KBM-7 (cell line): ENCODE results near the gene POLD1.
"Not testable (repeated sequence)": the region's sequence is repeated elsewhere in the genome, so short reads cannot be mapped to it uniquely, and the experiment has no call there.

Source experiments
- DNase-seq: peaks from one replicate; pipeline ENCODE4 v3.0.0-alpha.2; 2015
- in situ Hi-C: fragments of 300-500 bp; cut with MboI; formaldehyde crosslinking; loops from 2 replicates; pipeline ENCODE4 v1.14.3; 2020; ENCODE audit warnings: low sequenced_read_pairs, low pct_unique_long_range_greater_than_20kb, mixed read lengths

The POLD1 gene

DNA sequence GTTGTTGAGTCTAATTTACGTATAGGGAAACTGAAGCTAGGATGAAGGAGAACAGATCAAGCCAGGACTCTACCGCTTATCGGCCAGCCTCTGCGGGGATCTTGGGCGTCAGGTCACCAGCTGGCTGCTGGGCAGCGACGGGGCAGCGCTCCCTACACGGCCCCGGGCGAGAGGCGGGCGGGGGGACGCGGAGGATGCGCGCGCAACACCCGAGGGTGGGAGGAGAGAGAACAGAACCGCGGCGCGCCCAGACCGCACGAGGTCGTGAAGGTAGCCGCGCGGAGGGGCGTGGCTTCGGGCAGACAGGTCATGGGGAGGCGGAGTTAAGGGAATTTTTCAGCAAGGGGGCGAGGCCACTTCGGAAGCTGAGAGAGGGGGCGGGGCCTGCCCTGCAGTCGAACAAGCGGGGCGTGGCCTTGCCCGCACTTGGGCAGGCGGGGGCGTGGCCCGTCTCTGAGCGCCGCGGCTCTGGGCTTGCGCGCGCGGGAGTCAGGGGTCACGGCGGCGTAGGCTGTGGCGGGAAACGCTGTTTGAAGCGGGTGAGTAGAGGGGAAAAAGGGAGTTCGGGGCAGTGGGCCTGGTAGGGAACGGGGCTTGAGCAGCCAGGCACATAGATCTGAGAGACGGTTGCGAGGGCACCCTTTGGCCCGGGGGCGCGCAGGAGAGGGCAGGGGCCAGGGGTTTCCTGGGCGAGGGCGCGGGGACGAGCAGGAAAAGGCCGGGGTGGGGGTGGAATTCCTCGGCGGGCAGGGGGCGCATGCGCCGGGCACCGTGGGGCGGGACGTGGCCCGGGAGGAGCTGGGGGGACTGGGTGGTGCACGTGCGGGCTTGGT, at the start of gene POLD1:
POLD1 (plus strand) TSS at position 496 of the 833 bp plus-strand sequence. CDS start 14,505 bp downstream, outside the sequence.
- peak; percentile 98 for DNase-seq
- in situ Hi-C loops: no loop called here

DNA sequence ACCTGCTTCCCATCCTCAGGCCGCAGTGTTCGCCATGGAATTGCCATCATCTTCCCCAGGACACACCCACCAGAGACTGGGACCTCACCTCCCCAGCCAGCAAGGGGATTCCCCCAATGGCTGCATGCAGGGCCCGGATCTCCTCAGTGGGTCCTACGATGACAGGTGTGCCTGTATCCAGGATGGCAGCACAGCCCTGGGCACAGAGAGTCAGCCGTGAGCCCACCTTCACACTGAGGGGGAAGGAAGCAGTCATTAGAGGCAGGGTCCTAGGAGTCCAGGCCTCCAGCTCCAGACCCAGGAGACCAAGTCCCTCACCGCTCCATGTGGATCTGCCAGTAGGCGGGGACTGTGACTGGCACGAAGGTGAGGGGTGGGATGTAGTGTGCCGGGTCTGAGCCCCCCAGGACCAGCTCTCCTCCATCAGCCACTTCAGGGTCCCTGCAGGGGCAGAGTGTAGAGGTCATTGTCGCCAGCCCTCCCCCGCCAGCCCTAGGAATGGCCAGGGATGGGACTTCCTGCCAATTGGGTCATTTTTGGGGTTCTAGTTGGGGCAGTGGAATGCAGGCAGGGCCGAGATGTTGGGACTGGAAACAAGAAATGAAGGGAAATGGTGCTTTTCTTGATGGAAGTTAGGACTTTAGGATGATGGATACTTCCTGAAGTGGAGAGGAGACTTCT, 49.3 kb upstream of the POLD1 start:
- in situ Hi-C loops: no loop called here
- DNase-seq: no peak

DNA sequence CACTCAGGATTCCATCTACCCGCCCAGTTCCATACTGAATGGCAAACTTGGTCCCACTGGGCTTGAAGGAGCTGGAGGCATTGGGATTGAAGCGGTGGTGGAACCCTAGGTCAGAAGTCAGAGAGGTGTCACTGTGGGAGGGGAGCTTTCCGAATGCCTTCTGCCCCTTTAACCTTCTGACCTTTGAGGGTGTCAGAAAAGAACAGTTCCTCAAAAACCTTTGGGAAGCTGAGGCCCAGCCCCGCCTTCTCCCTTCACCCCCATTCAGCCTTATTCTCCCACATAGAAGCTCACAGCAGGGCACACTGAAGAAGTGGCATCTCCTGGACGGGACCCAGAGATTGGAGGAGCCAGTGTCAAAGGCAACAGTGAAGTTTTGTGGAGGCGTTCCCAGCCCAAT, 47.1 kb upstream of the POLD1 start:
- DNase-seq, in situ Hi-C loops: not testable (repeated sequence)

DNA sequence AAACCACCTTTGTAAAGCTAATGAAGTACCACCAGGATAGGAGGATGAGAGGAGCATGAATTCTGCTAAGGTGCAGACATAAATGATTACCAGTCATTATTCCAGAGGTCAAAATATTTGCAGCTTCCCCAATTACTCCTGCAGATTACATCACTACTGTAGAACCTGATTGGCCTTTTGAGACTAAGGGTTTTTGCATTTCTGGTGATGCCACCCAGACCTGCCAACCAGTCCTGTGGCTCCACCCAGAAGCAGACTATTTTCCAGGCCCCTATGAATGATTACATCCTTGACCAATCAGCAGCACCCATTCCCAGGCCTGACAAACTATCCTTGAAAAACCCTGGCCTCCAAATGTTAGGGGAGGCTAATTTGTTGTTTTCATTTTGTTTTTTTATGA, 43.8 kb upstream of the POLD1 start:
- in situ Hi-C loops: no loop called here
- DNase-seq: no peak

DNA sequence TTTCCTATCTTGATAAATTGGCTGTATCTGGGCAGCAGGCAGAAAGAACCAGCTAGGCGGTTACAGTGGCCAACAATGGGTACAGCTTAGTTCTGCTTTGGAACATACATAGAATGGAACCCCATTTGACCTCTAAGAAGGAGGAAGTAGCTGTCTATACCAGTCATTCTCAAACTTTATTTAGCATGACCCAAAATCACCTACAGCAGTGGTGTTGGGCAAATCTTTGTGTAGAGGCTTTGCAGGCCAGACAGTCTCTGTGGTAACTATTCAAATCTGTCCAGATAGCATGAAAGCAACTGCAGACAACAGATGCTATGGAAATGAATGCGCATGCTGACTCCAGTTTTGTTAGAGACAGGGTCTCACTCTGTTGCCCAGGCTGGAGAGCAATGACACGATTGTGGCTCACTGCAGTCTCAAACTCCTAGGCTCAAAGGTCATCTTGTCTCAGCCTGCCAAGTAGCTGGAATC, 43.0 kb upstream of the POLD1 start:
- peak; percentile 38 for DNase-seq
- in situ Hi-C loops: no loop called here

DNA sequence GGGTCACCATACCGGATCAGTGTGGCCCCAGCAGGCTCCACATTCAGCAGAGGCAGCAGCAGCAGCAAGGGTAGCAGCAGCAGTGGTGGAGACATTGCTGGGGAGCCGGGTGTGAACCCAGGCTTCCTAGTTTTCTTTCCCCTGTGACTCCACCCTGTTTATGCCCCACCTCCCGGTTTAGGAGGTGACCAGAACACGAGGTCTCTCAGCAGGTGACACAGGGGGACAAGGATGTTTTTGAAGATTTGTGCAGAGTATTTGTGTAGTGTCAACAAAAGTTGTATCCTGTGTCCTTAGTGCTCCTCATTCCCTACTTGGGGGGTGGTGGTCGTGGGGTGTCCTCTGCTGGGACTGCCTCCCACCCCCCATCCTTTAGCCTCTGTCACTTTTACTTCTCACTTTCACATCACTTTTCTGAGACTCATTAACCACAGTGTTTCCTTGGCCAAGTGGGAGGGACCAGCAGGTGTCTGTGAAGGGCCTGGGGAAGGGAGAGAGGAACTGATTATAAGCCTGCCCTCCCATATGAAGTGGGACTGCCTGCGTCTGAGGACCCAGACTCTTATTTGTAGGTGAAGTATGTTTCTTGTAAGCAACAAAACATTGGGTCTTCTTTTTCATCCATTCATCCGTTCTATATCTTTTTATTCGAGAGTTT, 39.4 kb upstream of the POLD1 start:
- in situ Hi-C loops: no loop called here
- peak; percentile 26 for DNase-seq

DNA sequence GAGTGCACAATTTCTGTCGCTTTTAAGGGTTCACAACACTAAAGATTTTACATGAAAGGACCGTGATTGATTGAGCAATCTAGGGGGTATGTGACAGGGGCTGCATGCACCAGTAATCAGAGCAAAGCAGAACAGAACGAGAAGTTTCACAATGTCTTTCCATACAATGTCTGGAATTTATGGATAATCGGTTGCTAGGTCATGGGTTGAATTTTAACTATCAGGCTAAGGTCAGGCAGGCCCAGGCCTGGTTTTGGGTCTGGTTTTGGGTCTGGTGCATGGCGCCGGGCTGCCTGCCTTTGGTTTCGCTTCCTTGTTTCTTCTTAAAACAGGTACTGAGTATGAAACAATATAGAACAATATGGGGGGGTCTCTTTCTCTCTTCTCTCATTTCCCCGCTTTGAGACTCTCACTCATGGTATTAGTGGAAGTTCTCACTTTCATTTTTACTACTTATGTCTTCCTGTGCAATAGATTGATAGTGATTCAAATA, 37.0 kb upstream of the POLD1 start:
- in situ Hi-C loops, DNase-seq: not testable (repeated sequence)

DNA sequence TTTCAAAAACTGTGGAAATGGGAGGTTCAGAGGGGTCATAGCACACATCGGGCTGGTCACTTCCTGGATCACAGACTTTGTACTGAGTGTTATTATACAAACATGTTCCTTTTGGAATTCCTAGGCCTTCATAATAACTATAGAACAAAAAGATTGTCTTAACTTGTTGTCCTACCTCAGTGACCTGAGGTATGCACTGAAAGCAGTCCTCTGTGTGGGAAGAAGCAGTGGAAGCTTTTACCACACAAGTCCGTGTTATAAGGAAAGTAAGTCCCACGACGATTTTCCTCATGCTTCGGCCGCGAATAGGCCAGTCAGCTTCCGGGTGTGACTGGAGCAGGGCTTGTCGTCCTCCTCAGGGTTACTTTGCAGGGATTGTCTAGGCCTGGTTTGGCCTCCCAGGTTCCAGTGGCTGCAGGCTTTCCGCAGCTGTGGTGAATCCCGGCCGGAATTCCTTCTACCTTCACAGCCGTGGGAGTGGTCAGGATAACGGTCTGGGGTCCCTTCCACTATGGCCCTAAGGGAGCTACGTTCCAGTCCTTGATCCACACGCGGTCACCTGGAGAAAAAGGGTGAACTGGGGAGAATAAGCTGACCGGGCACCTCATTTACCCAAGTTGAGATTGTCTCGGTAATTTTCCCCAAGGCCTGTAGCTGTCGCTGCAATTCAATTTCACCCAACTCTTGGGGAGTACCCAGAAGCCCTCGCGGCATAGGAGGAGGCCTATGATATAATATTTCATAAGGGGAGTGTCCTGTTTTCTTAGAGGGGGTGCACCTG, 34.7 kb upstream of the POLD1 start:
- in situ Hi-C loops: loop anchor here (25.0 kb wide), 1 partner anchor 438 kb away; the partner anchor contains the start of gene ACP4

DNA sequence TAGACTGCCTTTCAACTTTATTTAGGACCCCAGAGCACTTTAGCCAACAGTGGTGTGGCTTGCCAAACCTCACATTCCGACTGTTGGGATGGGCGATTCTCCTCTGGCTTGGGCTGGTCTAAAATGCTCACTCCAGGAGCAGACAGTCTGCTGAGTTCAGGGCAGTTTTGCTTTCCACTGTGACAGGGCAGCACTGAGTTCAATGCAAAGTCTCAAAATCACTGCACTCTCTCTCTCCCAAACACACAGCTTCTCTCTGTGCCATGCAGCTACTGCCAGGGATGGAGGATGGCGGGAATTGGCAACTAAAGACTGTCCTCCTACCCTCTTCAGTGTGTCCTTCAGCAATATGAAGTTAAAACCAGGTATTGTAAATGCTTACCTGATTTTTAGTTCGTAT, 31.9 kb upstream of the POLD1 start:
- in situ Hi-C loops: loop anchor here (25.0 kb wide), 1 partner anchor 435 kb away; the partner anchor contains the start of gene ACP4
- no peak for DNase-seq

More for the DNA sequence above, 34.7 kb upstream of the POLD1 start:
- DNase-seq: no peak

DNA sequence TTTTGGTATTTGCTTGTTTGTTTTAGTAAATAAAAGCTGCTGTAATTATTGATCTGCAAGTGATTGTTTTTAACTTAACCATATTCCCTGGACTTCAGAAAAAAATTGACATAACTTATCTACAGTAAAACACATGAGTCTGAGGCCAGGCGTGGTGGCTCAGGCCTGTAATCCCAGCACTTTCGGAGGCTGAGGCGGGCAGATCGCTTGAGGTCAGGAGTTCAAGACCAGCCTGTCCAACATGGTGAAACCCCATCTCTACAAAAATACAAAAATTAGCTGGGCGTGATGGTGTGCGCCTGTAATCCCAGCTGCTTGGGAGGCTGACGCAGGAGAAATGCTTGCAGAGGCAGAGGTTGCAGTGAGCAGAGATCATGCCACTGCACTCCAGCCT, 30.7 kb upstream of the POLD1 start:
- in situ Hi-C loops: loop anchor here (25.0 kb wide), 1 partner anchor 434 kb away; the partner anchor contains the start of gene ACP4
- DNase-seq: not testable (repeated sequence)

DNA sequence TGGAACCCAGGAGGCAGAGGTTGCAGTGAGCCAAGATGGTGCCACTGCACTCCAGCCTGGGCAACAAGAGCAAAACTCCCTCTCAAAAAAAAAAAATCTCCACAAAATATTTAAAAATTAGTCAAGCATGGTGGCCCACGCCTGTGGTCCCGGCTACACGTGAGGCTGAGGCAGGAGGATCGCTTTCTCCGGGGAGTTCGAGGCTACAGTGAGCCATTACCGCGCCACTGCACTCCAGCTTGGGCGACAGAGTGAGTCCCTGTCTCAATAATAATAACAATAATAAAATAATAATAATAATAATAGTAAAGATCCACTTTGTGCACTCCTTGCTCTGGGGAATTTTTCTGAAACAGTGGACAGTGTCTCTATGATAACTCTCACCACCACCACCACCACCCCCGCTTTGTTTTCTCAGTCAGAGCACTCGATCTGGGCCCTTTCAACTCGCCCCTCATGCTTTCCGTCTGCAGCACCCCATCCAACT, 27.4 kb upstream of the POLD1 start:
- in situ Hi-C loops: loop anchor here (25.0 kb wide), 1 partner anchor 431 kb away; the partner anchor contains the start of gene ACP4
- DNase-seq: no peak

DNA sequence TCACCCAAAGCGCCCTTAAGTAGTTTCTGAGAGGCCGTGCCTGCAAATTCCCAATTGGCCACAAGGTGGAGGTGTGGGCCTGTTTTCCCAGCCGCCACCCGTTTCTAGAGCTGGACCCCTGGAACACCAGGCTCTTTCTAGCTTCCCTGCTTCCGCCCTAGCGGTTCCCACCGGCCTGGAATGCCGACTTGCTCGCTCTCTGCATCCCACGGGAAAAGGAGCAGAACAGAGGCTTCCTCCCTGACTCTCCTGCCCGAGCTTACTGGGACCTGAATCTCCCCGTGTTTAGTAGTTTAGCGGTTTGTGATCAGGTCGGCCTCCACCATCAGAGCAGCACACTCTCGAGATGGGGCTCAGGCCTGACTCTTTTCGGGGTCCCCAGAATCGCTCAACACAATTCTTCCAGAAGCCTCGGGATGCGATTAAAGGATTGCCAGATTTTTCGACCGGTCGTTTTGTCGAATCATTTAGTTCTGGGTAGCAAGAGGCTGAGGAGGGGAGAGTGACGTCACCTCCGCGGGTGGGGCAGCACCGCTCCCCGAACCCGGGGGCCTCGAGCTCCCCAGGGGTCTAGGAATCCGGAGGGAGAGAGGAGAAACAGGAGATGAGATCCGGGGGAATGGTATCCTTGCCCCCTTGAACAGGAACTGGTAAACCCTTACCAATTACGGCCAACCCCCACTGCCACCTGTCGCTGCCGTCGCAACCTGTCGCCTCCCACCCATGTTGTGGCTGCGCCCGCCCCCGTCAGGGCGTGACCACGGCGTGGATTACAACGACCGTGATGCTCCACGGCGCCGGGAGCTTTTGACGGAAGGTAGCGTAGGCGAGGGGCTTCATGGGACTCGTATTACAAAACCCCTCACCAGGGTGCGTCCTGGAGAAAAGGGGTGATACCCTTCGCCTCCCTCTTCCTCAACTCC, 26.7 kb upstream of the POLD1 start:
- peak; percentile 76 for DNase-seq
- in situ Hi-C loops: loop anchor here (25.0 kb wide), 1 partner anchor 430 kb away; the partner anchor contains the start of gene ACP4

DNA sequence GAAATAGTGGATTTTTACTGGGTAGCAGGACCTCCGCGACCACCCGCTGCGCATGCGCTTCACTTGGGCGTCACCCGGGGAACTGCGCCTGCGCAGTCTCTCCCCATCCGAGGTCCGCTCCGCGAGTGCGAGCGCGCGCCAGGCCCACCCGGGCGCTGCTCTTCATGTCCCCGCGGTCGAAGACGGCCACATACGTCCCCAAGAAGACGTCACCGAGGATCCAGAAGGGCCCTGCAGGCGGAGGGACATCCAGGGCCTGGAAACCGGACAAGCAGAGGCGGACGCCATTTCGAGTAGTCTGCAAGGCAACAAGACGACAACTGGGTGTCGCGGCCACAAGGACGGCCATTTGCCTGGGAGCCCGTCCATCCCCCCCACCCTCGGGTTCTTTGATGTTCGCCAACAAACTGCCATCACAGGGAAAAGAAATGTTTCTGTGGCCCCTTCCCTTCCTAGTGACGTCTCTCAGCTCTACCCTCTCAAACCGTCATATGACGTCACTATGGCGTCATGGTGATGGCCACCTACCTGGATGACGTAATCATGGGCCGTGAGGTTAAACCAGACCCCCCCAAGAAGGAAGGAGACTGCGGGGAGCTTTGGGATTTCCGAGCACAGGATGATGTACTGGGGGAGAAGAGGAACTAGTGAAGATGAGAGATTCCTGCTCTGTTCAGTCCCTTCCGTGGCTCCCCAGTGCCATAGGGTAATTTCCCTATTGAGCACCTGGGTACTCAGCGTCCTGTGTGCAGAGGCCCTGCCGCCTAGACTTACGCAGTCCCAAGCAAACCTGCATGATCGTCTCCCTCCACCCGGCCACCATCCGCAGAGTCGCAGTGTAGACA, 25.4 kb upstream of the POLD1 start:
- DNase-seq: no peak
- in situ Hi-C loops: loop anchor here (25.0 kb wide), 1 partner anchor 429 kb away; the partner anchor contains the start of gene ACP4

DNA sequence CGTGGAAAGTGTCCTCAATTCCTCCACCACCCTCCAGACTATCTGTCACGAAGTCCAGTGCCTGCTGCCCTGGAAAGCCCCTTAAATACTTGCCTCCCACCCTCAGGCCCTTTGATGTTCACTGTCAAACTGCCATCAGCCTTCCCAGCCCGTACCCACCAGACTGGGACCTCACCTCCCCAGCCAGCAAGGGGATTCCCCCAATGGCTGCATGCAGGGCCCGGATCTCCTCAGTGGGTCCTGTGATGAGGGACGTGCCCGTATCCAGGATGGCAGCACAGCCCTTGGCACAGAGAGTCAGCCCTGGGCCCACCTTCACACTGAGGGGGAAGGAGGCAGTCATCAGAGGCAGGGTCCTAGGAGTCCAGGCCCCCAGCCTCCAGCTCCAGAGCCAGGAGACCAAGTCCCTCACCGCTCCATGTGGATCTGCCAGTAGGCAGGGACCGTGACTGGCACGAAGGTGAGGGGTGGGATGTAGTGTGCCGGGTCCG, 24.8 kb upstream of the POLD1 start:
- in situ Hi-C loops: loop anchor here (25.0 kb wide), 1 partner anchor 428 kb away; the partner anchor contains the start of gene ACP4

DNA sequence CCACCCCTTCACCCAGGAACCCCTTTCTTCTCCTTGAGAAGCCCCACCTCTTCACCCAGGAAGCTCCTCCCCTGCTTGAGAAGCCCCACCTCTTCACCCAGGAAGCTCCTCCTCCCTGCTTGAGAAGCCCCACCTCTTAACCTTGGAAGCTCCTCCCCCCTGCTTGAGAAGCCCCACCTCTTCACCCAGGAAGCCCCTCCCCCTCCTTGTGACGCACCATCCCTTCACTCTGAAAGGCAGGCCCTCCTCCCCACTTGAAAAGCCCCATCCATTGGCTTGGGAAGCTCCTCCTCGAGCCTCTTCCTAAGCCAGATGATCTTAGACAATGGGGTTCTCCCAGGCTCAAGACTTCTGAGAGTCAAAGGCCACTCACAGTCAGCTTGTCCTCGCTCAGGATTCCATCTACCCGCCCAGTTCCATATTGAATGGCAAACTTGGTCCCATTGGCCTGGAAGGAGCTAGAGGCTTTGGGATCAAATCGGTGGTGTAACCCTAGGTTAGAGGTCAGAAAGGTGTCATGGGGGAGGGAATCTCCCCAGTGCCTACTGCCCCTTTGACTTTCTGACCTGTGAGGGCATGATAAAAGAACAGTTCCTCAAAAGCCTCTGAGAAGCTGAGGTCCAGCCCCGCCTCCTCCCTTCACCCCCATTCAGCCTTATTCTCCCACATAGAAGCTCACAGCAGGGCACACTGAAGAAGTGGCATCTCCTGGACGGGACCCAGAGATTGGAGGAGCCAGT, 22.7 kb upstream of the POLD1 start:
- in situ Hi-C loops: loop anchor here (25.0 kb wide), 1 partner anchor 426 kb away; the partner anchor contains the start of gene ACP4
- no peak for DNase-seq

More for the DNA sequence above, 24.8 kb upstream of the POLD1 start:
- DNase-seq: no peak
